ENCODE data around the gene TRIM67.

TRIM67 gene

GRCh38 chr1:231238298-231238697 lies 76.4 kb downstream of the TRIM67 start:
- no peak for DNase-seq

DNA sequence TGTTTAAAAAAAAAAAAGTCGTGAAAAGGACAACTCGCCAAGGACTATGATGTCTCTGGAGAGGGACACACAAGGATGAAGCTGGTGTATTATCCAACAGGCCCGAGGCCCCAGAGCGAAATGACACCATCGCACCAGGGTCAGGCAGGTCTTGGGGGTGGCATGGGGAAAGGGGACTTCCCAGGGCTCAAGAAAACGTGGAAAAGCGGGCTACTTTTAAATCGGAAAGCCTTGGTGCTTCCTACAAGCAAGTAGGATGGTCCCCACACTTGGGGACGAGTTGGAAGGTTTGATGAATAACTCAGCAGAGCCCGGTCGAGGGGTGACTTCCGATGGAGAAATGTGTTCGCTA lies 78.6 kb downstream of the TRIM67 start:
- no peak for DNase-seq

DNA sequence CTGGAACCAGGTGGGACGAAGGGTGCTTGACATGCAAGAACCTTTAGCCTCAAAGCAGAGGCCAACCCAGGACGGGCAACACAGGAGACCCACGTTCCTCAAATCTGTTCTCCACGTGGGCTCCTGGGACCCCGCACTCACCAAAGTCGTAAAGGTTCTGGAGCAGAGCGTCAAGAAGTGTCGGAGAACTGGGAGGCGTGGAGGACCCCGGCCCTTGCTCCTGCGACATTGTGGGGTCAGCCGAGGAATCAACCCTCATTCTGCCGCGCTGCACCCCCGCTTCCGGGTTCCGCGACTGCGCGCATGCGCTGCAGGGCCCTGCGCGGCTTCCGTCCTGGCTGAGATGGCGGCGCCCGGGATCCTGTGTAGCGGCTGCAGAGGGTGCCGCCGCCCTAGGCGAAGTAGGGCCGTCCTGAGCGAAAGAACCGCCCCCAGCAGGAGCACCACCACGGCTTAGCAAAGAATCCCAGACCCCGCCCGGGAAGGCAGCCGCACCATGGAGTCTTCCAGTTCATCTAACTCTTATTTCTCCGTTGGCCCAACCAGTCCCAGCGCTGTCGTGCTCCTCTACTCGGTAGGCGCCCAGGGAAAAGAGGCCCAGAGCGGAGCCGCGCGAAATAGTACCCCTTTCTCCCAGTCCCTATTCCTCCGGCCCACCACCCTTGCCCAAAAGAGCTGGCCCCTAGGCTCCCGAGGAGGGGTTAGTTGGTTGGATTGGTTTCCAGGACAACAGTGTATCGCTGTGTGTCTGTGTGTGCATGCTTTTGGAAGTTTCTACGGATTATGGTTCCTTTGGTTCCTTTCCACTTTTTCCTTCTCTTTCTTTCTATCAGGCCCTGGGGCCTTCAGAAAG lies 79.3 kb downstream of the TRIM67 start, which contains the start of gene GNPAT:
TSS of gene GNPAT (plus strand) at position 330 of the 853 bp plus-strand sequence. CDS start at position 497, 167 bp downstream.
- DNase-seq, result peak; percentile 65

DNA sequence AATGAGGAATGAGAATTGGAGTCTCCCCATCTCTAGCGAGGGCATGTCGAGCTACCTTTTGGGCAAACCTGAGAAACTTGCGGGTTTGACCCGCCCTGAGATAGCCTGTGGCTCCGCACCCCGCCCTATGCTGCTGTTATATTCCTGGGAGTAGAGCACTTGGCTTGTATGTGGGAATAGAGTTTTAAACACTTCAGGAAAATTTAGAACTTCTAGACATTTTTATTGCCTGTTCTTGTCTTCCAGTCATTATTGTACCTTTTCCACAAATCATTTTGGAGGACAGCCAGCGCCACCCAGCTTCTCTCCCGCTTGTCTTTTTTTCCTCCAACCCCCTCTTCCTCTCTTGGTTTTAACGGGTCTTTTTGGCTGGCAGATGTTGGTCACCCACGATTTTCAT lies 79.9 kb downstream of the TRIM67 start:
- DNase-seq, result no peak

DNA sequence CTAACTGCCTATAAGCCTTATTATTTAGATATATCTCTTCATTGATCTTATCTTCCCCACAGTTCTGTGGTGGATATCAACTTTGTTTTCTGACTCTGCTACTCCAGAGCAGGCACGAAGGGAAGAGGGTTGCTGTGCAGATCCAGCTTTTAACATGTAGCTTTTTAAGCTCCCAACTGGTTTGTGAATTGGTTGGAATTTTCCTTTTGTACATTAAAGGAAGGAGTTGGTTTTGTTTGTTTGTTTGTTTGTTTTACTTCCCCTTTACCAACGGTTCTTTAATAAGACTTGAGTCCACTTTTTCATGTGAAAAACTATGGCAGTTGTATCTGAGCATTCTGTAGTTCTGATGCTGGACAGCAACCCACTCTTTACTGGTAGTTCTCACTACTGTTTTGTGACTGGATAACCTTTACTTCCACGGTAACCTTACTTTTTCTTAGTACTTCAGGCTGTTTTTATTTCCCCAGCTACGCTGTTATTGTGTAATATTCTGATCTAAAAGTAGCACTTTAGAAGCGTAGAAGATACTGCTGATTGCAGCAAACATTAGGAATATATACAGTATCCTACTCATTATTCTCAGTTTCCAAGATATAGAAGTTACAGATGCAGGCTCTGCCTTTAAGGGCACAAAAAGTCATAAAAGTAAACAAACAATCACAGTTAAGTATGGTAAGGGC lies 80.8 kb downstream of the TRIM67 start:
- no peak for DNase-seq

DNA sequence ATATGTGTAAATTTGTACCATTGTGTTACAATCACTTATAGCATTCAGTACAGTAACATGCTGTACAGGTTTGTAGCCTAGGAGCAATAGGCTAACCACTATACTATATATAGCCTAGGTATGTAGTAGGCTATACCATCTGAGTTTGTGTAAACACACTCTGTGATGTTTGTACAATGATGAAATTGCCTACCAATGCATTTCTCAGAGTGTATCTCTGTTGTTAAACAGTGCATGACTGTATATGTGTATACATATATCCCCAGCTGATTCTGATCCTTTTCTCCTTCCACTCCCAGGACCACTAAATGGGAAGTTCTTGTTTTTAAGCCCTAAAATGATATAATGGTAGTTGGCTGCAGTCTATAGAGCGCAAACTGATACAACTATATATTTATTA lies 86.9 kb downstream of the TRIM67 start:
- DNase-seq, result no peak

GRCh38 chr1:231252336-231252735 lies 90.5 kb downstream of the TRIM67 start:
- DNase-seq, result no peak

DNA sequence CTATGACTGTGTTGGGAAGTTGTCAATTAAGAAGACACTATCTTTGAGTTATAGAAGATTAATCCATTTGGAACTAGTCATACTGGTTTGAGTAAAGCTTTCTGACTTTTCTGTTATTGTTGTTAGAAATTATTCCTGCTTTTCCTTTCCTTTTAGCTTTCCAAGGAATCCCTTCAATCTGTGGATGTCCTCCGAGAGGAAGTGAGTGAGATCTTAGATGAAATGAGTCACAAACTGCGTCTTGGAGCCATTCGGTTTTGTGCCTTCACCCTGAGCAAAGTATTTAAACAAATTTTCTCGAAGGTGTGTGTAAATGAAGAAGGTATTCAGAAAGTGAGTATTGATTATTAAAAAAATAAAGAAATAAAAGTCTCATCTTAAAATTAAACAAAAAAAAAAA lies 98.5 kb downstream of the TRIM67 start:
- no peak for DNase-seq

- DNase-seq, result no peak
Measured at GRCh38 chr1:231264642-231265041, 102.8 kb downstream of the TRIM67 start.

DNA sequence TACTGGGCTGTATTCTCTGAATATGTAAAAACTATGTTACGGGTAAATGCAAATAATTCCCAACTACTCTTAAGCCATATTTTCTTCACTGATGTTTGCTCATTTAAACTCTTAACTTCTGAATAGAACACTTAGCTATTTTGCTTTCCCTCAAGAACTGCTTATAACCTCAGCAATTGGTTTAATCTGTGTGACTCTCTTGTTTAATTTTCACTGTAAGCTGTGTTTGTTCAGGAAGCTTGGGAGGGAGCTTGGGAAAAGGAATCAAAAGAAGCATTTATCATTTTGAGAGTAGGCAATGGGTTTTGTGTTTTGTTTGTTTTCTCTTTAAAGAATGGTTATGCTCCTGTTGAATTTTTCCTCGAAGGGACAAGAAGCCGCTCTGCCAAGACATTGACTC lies 103.5 kb downstream of the TRIM67 start:
- DNase-seq, result no peak

DNA sequence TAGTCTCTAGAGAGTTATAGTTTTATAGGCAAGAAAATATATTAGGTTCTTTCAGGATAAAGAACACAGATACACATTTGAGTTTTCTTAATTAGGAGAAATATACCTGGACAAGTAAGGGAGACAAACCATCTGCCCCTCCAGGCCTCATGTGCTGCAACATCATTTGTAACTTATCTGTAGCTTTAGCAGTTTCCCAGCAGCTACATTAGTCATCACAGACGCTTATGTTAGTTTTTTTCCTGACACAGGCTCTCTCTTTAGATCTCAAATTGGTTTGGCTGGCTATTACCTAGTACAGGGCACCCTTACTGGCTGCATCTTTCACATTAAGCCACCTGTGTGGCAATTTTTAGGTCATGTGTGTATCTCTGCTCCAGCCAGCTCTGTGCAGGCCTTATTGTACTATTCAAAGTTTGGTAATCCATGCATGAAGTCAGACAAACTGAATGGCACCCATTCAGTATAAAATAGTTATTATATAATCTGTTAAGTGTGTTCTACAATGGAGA lies 105.0 kb downstream of the TRIM67 start:
- no peak for DNase-seq
